HG03460 (cell line): ENCODE measurements around the gene KIN.
"Not testable (repeated sequence)": the region's sequence is repeated elsewhere in the genome, so short reads cannot be mapped to it uniquely, and the experiment has no call there.

Source experiments
- ATAC-seq: cut with Tn5 transposase; IDR thresholded peaks from one replicate; pipeline ENCODE4 v1.9.1; 2021; ENCODE audit not compliant: unreplicated experiment

Gene KIN

DNA sequence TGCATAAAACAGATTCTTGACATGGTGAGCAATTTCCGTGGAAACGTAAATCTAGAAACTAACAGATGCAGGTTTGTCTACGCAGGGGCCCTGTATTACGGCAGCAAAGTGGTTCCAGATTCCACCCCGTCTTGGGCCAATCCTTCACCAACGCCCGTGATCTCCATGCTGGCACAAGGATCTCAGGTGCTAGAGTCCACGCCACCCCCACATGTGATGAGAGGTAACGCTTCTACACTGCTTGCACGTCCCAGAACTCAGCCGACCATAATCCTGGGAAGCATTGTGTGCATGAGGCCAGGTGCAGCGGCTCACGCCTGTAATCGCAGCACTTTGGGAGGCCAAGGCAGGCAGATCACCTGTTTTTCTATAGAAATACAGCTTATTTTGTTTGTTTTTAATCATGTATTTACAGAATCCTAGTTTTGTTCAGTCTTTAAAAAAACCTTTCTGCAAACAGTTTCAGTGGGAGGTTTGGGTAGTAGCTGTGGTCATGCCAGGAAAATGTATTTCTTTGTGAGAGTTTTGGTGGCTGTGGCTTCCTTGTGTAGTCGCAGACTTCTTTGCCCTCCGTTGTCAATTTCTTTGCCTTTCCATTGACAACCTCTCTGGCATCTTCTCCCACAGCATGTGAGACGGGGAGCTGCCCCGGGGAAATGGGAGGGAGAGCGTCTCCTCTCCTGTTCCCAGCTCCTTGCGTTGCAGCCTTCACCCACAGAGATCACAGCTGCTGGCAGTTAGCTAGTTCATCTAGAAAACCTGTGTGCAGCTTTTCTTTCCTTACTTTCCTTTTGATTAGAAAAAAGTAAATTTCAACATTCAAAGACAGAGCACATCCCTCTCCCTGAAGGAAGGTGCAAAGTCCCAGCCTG, 49.0 kb downstream of the KIN start:
- ATAC-seq: no peak

DNA sequence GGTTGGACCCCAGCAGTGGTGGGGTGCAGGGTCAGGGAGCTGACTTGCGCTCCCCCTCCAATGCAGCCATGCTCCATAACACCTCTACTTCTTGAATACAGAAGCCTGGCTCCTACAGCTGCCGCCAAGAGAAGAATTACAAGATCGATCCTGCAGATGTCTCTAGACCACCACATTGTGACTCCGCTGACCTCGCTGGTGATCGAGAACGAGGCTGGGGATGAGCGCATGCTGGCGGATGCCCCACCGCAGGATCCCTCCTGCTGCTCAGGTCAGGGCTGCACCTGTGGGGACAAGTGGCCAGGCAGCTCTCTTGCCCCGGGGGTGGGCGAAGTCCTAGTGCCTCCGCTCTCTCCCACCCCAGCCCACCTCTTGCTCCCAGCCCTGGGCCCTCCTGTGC, 53.0 kb downstream of the KIN start:
- no peak for ATAC-seq

DNA sequence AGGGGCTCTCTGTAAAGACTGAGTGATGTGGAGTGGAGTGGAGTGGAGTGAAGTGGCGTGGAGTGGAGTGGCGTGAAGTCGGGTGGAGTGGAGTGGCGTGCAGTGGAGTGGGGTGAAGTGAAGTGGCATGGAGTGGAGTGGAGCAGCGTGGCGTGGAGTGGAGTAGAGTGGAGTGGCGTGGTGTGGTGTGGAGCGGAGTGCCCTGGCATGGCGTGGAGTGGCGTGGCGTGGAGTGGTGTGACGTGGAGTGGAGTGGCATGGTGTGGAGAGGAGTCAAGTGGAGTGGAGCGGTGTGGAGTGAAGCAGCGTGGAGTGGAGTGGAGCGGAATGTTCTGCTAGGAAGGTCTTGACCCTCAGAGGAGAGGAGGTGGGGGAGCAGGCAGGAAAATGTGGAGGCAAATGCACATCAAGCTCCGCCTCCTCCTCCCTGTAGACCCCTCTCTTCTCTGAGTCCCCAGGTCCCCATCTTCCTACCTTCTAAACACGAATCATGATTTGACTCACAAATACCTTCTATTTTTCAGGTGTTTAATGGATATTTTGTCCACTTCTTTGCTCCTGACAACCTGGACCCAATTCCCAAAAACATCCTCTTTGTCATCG, 64.8 kb downstream of the KIN start:
- ATAC-seq: no peak

DNA sequence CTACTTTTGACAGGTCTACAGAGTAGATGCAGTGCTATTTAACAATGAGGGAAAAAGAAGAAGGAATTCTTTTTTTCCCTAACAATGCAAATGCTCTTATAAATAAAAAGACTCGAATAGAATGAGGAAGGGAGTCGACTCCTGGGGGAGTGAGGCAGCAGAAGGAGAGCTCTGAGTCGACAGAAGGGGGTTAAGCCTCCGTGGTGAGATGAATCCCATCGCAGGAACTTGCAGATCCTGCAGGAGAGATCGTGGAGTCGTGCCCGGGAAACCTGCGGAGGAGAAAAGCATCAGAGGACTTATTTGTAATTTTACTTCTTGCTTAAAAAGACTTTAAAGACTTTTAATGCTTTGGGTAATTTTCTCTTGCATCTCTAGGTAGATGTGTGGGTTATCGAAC, 67.3 kb downstream of the KIN start:
- ATAC-seq: no peak

DNA sequence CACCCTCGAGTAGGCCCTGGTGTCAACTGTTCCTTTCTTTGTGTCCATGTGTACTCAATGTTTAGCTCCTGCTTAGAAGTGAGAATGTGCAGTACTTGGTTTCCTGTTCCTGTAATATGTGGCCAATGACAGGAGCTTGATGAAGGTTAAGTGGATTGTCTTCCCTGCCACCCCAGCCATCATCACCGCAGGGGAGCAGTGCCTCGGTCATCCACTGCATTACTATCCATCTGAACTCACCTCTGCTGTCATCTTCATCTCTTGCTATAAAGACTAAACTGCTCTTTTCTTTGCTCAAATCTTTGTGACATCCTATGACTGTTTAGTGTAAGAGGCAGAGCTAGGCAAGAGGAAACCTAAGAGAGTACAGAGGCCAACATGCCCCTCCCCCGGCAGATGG, 69.1 kb downstream of the KIN start:
- ATAC-seq: no peak

DNA sequence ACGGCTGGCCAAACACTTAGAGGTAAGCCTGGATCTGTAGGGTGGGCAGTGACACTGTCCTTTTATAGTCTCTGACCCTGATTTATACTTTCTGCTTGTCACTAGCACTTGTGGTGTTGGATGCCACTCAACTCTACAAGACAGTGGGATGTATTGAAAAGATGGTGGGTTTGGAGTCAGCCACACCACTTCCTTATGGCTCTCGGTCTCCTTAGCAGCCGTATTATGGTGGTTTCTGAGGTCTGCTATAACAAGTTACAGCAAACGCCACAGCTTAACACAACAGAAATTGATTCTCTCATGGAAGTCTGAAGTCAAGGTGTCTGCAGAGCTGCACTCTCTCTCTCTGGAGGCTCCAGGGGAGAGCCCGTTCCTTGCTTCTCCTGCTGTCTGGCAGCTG, 70.0 kb downstream of the KIN start:
- no peak for ATAC-seq

DNA sequence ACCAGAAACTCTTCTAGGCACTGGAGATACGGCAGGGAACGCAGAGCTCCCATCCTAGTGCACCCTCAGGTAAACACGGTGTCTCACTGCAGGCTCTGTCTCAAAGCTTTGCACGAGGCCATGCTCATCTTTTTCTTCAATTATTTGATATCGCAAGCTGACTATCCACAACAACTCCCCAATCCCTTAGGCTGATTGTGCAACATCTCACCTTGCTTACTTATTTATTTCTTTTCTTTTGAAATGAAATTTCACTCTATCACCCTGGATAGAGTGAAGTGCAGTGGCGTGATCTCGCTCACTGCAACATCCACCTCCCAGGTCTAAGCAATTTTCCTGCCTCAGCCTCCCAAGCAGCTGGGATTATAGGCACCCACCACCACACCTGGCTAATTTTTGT, 72.3 kb downstream of the KIN start:
- no peak for ATAC-seq

DNA sequence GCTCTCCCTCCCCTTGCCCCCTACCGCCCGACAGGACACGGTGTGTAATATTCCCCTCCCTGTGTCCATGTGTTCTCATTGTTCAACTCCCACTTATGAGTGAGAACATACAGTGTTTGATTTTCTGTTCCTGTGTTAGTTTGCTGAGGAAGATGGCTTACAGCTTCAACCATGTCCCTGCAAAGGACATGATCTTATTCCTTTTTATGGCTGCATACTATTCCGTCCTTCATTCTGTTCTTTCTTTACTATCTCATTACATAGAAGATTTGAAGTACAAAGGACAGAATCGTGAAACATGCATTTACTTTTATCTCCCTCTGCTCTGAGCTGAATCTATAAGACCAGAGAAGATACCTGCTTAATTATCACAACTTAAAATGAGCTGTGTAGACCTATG, 76.7 kb downstream of the KIN start:
- ATAC-seq: not testable (repeated sequence)

DNA sequence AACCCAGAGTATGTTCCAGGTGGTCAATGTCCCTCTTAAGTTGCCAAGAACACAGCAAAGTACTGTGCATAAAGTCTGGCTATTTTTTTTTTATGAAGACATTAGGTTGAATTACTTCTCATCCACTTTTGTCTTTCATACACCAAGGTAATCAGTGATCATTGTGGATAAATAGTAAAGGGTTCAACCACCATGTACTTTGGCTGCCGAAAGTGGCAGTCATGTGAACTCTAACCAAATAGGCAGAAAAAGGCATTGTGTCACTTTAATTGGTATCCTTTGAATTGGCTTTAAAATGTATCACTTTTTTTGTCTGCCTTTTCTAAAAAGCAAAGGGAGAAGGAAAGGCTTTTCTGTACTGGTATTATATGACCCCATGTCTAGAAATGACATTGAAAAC, 77.3 kb downstream of the KIN start:
- ATAC-seq: no peak

DNA sequence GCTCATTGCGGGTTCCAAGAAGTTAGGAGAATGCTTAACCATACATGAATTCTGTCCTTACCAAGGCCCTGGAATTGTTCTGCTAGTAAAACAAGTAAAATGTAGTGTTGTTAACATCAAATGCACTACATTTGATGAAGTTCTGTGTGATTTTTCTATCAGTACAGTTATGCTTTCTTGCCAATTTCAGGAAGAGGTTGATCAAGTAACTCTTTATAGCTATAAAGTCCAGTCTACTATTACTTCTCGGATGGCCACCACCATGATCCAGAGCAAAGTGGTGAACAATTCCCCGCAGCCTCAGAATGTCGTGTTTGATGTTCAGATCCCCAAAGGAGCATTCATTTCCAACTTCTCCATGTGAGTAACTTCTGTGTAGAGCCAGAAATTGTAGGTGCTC, 79.0 kb downstream of the KIN start:
- no peak for ATAC-seq

DNA sequence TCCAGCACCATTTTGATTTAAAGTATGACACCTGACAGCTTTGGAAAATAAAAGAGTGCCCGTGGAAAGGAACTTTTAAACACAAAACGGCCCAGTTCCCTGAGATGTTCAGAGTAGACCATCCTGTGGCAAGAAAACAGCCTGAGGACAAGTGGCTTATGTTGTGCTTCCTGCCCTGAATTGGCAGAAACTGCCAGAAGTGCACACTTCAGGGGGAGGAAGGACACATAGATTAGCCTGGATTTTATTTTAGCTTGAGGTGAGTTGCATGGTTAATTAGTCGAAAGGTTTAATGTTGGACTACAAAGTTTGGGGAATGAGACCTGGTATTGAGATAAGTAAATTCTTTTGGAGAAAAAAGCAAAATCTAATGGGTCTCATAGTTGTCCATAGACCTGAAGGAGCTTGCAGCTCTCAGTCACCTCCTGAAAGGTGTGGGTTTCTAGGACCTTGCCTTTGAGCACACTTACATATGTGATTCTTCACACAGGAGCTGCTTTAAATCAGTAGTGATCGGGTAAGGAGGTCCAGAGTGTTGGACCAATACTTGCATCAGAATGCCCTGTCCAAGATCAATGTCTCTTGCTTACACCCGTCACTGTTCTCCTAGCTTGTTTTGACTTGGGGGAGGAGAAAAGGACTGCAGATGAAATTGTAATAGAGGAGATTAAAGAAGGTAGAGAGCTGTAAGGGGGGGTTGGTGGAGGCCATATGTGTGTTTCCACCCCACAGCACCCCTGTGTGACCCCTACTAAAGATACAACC, 79.8 kb downstream of the KIN start:
- no peak for ATAC-seq

DNA sequence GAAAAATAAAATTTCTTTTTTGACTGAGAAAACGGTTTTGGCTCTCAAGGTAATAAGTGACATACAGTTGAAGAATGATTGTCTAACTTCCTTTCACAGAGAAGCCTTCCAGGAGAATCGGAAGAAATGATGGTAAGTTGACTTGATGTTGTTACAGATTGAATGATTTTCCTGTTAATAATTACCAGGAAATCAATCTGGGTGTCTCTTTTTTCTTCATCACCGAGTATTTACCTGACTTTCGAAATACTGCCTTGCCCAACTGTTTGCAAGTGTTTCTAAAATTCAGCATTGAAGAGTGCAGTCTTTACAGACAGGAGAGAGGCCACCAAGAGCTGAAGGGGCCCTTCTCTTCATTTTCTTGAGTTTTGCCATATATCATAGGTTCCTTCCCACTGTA, 80.7 kb downstream of the KIN start:
- ATAC-seq: no peak

DNA sequence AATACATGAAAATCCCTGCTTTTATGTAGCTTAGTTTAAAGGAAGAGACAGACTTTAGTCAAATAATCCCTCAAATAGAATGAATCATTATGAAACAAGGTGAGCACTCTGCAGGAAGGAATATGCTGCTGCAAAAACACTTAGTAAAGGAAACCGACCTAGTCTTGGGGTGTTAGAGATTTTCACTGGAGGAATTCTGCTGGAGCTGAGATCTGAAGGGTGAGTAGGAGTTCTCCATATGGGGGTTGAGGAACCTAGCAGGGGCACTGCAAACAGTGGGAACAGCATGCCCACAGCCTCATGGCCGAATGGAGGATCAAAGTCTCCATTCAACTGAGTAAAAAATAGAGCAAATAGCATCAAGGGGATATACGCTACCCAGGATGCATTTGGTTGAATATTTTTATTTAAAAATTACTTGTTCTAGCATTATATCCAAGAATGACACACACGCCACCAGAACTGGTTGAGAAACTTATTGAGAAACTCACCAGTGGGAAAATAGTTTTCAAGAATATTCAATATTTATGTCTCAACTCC, 81.2 kb downstream of the KIN start:
- no peak for ATAC-seq

DNA sequence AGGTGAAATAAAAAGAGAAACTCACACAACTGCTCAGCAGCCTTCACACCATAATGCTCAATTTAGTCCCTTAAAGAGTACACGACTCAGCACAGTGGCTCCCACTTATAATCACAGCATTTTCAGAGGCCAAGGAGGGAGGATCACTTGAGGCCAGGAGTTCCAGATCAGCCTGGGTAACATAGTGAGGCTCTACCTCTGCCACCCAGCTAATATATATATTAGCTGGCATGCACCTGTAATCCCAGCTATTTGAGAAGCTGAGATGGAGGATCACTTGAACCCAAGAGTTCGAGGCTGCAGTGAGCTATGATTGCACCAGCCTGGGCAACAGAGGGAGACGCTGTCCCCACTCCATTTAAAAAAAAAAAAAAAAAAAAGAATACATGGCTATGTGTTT, 82.5 kb downstream of the KIN start:
- ATAC-seq: no peak

DNA sequence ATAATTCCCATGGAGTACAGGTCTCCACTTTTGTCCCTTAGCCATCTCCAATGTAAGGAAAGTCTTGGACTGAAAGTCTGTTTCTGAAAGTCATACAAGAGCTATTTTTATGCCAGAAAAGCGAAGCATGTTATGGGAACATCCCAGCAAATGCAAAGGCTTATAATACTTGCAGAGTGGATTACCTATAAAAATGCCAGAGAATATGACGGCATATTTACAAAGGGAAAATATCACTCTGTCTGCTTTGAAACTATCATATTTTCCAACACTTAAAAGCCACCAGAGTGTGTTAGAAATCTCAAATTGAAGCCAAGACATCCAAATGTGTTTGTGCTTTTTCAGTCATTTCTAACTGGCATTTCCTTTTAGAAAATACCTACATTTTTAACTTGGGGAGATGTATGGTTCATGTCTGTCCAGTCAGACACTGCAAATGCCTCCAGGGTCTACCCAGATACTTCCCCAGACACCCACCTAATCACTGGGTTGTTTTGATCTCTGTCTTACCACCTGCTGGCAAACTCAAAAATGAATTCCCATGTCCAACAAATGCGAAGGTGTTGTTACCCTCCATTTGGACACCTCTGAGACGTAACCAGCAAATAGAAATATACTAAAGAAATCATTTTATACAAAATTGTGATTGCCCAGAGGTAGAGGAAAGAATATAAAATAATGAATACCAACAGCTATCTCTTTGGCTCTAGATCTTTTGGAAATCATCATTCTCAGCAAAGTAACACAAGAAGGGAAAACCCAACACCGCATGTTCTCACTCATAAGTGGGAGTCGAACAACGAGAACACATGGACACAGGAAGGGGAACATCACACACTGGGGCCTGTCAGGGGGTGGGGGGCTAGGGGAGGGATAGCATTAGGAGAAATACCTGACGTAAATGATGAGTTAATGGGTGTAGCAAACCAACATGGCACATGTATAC, 83.4 kb downstream of the KIN start:
- no peak for ATAC-seq

DNA sequence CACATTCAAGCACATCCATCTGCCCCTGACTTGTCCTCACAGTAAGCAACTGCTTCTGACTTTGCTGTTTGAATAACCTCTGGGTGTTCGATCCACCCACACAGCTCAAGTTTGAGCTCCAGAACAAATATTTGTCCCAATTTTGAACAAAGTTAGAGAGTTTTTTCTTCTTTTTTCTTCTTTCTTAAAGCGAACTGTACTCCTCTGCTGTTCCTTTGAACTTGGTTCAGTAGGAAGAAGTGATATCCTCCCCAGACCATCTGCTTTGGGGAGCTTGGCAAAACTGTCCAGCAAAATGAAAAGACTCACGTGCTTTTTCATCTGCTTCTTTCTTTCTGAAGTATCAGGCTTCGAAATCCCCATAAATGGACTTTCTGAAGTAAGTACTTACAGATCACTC, 84.7 kb downstream of the KIN start, which contains the start of gene ITIH2:
ITIH2 (plus strand) TSS at position 177 of the 400 bp plus-strand sequence; CDS start at position 296, 119 bp downstream.
- no peak for ATAC-seq

DNA sequence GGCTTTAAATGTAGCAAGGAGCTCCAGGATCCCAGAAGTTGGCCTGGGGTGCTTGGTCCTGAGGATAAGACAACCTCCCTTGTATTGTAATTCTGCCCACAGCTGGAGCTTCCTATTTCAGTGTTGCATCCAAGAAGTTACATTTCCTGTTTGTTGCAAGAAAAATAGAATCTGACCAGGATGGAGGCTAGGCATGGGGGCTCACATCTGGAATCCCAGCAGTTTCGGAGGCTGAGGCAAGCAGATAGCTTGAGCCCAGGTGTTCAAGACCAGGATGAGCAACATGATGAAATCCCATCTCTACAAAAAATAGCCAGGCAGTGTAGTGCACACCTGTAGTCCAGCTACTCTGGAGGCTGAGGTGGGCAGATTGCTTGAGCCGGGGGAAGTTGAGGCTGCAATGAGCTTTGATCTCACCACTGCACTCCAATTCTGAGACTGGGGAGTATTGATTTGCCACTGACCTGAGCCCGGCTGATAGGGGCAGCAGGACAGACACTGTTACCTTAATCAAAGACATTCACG, 85.4 kb downstream of the KIN start:
- ATAC-seq: no peak

DNA sequence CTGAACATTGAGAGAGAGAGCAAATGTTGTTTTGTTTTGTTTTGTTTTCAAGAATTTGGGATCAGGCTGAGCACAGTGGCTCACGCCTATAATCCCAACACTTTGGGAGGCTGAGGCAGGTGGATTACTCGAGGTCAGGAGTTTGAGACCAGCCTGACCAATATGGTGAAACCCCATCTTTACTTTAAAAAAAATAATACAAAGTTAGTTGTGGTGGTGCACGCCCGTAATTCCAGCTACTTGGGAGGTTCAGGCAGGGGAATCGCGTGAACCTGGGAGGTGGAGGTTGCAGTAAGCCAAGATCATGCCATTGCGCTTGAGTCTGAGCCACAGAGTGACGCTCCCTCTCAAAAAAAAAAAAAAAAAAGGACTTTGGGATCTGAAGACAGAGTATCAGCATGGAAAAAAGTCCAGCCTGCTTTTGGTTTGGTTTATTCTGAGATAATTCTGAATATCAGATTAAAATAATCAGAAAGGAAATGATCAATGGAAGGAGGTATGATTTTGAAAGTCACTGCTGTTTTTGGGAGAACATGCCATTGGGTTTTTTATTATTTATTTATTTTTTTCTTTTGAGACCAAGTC, 86.5 kb downstream of the KIN start:
- ATAC-seq: no peak
